ENCODE data around the gene ANKRD33.

DNA sequence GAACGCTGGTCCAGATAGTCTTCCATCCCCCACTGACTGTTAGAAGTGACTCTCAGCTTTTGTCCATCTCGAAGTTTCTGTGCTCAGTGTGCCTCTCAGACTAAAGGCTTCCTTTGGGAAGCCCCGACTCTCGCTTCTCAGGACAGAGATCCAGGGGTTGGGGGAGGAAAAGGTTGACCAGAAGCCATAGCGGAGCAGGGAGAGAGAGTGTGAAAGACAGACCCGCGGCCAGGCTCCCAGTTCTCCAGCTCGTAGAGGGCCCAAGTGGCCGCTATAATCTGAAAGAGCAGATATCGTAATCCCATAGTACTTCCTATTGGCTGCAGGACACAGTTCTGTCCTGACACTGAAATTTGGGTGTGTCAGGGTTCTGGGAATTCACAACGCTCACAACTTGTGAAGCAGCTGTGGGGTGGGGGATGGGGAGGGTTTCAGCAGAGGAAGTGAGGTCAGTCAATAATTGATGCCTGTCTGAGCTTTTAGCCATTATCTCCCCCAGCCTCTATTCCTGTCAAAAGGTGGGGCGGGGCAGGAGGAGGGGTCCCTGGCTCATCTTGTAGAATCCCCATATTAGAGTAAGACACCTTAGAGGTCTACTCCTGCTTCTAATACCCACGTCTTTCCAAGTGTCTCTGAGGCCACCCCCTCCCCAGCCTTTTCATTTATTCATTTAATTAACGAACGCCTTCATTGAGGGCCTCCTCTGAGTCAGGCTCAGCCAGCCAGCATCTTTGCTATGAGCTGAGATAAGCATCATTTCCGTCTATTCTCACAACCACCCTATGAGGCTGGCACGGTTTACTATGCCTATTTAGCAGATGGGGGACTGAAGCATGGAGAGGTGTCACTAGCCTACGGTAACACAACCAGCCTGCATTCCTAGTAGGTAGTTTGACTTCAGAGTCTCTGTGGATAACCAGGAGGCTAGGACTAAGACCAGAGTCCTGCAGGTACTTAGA is 17.8 kb downstream of the ANKRD33 start:
- no peak for TF ChIP-seq EZH2 (IDR thresholded peaks at IDR 0.05; ENCODE audit: insufficient read depth, low read length)
- TF ChIP-seq, protein P1, sequence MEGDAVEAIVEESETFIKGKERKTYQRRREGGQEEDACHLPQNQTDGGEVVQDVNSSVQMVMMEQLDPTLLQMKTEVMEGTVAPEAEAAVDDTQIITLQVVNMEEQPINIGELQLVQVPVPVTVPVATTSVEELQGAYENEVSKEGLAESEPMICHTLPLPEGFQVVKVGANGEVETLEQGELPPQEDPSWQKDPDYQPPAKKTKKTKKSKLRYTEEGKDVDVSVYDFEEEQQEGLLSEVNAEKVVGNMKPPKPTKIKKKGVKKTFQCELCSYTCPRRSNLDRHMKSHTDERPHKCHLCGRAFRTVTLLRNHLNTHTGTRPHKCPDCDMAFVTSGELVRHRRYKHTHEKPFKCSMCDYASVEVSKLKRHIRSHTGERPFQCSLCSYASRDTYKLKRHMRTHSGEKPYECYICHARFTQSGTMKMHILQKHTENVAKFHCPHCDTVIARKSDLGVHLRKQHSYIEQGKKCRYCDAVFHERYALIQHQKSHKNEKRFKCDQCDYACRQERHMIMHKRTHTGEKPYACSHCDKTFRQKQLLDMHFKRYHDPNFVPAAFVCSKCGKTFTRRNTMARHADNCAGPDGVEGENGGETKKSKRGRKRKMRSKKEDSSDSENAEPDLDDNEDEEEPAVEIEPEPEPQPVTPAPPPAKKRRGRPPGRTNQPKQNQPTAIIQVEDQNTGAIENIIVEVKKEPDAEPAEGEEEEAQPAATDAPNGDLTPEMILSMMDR (IDR thresholded peaks at IDR 0.05; ENCODE audit: insufficient read depth, low read depth, low read length) = no peak

Data from astrocyte (in vitro differentiated cells and primary cell).